Heart right ventricle (tissue), 16 donors: Measurements from ENCODE around the gene HLA-G. TPM values are rescaled to one million over a fixed set of nuclear protein-coding genes. Genes with fewer than 3 reads are reported as not detected.

Source experiments
- ATAC-seq, 8 donors: fragments of 200-7000 bp; cut with Tn5 transposase; one replicate each; pipeline ENCODE4 v1.9.1; 2020; ENCODE audit warnings: mild to moderate bottlenecking in 8 of 8, moderate library complexity in 8 of 8, moderate number of reproducible peaks in 1 of 8
- DNase-seq, 2 donors: peaks; one replicate each; pipeline ENCODE4 v3.0.0-alpha.2; 2020
- H3K27ac ChIP-seq, 10 donors: fragments of 200-600 bp; sonication (generic) in 2 of 10; one replicate each; pipeline versions ENCODE4 v1.5.0 to v1.8.0; 2020 to 2022; ENCODE audit warnings: mild to moderate bottlenecking in 3 of 10
- H3K27me3 ChIP-seq, 7 donors: fragments of 200-600 bp; one replicate each; pipeline ENCODE4 v1.8.0; 2021 to 2022; ENCODE audit warnings: mild to moderate bottlenecking in 2 of 7
- H3K36me3 ChIP-seq, 9 donors: fragments of 200-600 bp; sonication (generic) in 1 of 9; one replicate each; pipeline versions ENCODE4 v1.5.0 to v1.8.0; 2020 to 2022; ENCODE audit warnings: mild to moderate bottlenecking in 2 of 9
- H3K4me1 ChIP-seq, 9 donors: fragments of 200-600 bp; sonication (generic) in 1 of 9; one replicate each; pipeline versions ENCODE4 v1.5.0 to v1.8.0; 2020 to 2022; ENCODE audit warnings: mild to moderate bottlenecking in 4 of 9
- H3K4me3 ChIP-seq, 10 donors: fragments of 200-600 bp; sonication (generic) in 2 of 10; one replicate each; pipeline versions ENCODE4 v1.5.0 to v1.8.0; 2020 to 2022; ENCODE audit warnings: mild to moderate bottlenecking in 7 of 10, moderate library complexity in 2 of 10
- H3K9me3 ChIP-seq, 11 donors: fragments of 200-600 bp in 10 of 11; sonication (generic) in 2 of 11; one replicate each; pipeline versions ENCODE4 v1.5.0 to v1.8.0; 2013 to 2022; ENCODE audit warnings: mild to moderate bottlenecking in 2 of 11, control low read depth in 1 of 11, moderate library complexity in 1 of 11
- WGBS, 2 donors: extraction: QIAGEN DNeasy Blood & Tissue Kit; methylation state at CpG; one replicate each; pipeline ENCODE4 v1.1.7; 2013; ENCODE audit warnings: inconsistent platforms in 1 of 2; 5-methylcytosine and 5-hydroxymethylcytosine counted together
- intact Hi-C, 10 donors: fragments of 100-400 bp; cut with DNase I; formaldehyde crosslinking; loops; one replicate each; pipeline versions ENCODE4 v1.11.1 to v1.14.2; 2022
- polyA plus RNA-seq, 2 donors: library from polyadenylated mRNA; stranded (reverse); fragments of 200-250 nt; gene quantifications; one replicate each; pipeline ENCODE4 v1.2.3, GENCODE V29; 2013
- total RNA-seq, 10 donors: library from RNA; stranded (reverse); fragmentation: NEBNext Ultra II Directional in 3 of 10; extraction: Animal tissue kit (Norgen Biotek cat#: 25700) in 3 of 10; gene quantifications; one replicate each; pipeline versions ENCODE4 v1.2.1 to v1.2.4, GENCODE V29; 2021 to 2023
- TF ChIP-seq, protein P1 (sequence below), 9 donors: fragments of 200-600 bp; sonication (generic) in 2 of 9; IDR thresholded peaks; one replicate each; pipeline versions ENCODE4 v1.5.0 to v1.8.0; 2021 to 2022; ENCODE audit warnings: antibody characterized with exemption in 9 of 9, mild to moderate bottlenecking in 5 of 9, moderate library complexity in 1 of 9
- donor health status: Arrhythmogenic right ventricular cardiomyopathy.
- donor health status: ischemic (EF 13 %, LVEDD 7.1; RV severe dilation, severe dysfunction).
- donor health status: healthy with polysubstance abuse.
- donor health status: DM: no; HTN: yes; CAD: no.
- donor health status: DM: no; HTN: no; CAD: no.
- donor health status: ischemic (EF 25% LVEDD 6.9; RV normal size, moderate dysfunction).
- donor health status: ischemic (EF 25% LVEDD 5.7; RV mildly dilated, moderate dysfunction).
- donor health status: healthy.
- donor health status: DM: yes; HTN: yes; CAD: no.
- donor health status: Ischemic cardiomyopathy.
- donor health status: ischemic (EF 35%, LVEDD 5.7; RV mildly dilated, moderate dysfunction).
- donor health status: nonischemic (EF 11% LVEDD 7.7; RV severe dilation, severe dysfunction).
- donor health status: DM: yes; HTN: yes; CAD: no.
- donor health status: PGD.
- donor health status: ischemic (EF 29% LVEDD 5.4; RV normal size, mild dysfunction).
- donor health status: nonischemic (EF 23%, LVEDD 6.1; RV moderate dilation, normal function).

The HLA-G gene
- total and polyA plus RNA-seq, 12 donors, result 0.13 to 0.77 (median 0.55) TPM; not detected in 8

DNA sequence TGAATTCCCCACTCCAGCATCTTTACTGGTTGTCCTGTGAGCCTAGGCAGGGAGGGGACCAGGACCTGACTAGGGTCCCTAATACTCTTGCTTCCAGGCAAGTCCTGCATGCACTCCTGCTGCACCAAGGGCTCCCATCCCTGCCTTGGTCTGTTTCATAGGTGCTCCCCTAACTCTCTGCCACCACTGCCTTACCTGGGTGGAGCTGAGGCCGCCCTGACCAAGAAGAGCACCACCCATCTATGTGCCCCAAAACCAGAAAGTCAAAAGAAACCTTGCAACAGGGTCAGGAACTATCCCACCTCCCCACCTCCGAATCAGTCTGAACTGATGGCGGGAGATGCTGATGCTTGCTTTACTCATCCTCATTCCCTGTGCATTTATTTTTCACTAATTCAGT, 23.6 kb downstream of the HLA-G start:
- intact Hi-C loops, result loop anchor here in 2 of 10 donors (5.0 to 10.0 kb wide), 2 partner anchors 274 to 281 kb away; no protein-coding TSS in a partner anchor
- Histone ChIP-seq H3K27ac (no peak overlapping the region), H3K36me3 (no peaks in the 10 kb centered on the region), H3K4me3 (no peak overlapping the region), H3K9me3 (no peaks in the 10 kb centered on the region), H3K27me3 (peaks cover 0 to 80% (median 56%) of the 10 kb centered on the region in 7 donors), H3K4me1 (peaks cover 0 to 14% (median 4%) of the 10 kb centered on the region in 9 donors)
- 72 to 92% methylated on average over 3 of the region's 3 CpGs for WGBS, 2 donors
- TF ChIP-seq, protein P1, sequence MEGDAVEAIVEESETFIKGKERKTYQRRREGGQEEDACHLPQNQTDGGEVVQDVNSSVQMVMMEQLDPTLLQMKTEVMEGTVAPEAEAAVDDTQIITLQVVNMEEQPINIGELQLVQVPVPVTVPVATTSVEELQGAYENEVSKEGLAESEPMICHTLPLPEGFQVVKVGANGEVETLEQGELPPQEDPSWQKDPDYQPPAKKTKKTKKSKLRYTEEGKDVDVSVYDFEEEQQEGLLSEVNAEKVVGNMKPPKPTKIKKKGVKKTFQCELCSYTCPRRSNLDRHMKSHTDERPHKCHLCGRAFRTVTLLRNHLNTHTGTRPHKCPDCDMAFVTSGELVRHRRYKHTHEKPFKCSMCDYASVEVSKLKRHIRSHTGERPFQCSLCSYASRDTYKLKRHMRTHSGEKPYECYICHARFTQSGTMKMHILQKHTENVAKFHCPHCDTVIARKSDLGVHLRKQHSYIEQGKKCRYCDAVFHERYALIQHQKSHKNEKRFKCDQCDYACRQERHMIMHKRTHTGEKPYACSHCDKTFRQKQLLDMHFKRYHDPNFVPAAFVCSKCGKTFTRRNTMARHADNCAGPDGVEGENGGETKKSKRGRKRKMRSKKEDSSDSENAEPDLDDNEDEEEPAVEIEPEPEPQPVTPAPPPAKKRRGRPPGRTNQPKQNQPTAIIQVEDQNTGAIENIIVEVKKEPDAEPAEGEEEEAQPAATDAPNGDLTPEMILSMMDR (IDR thresholded peaks at IDR 0.05), result no peak
- no peak for ATAC-seq
- DNase-seq, result no peak

DNA sequence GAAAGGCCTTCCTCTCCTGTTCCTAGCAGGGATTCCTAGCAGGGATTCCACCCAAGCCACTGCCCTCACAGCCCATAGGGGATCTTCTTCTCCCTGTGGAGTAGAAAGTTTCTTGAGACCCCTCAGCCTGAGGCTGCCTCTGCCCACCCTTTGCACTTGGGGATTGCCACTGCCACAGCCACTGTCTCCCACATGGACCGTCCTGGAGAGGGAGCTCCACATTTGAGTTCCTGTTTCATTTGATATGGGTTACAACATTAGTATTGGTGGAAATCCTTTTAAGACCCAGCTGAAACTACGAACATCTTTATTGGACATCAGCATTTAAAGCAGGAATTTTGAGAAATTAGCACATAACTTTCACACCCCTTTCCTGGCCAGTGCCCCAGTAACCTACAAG, 25.6 kb downstream of the HLA-G start:
- Histone ChIP-seq H3K36me3 (no peaks in the 10 kb centered on the region), H3K27me3 (peaks cover 0 to 75% (median 40%) of the 10 kb centered on the region in 7 donors), H3K9me3 (no peaks in the 10 kb centered on the region), H3K4me3 (no peak overlapping the region), H3K4me1 (peaks cover 0 to 9% (median 0%) of the 10 kb centered on the region in 9 donors), H3K27ac (no peak overlapping the region)
- no peak for DNase-seq
- TF ChIP-seq, protein P1 (IDR thresholded peaks at IDR 0.05), result peak in 6 of 9 donors; percentile 10 to 32 (median 13)
- intact Hi-C loops, result loop anchor here in 2 of 10 donors (5.0 to 10.0 kb wide), 2 partner anchors 272 to 279 kb away; no protein-coding TSS in a partner anchor
- no peak for ATAC-seq
- WGBS, 2 donors, result 36 to 50% methylated on average over 2 of the region's 2 CpGs

DNA sequence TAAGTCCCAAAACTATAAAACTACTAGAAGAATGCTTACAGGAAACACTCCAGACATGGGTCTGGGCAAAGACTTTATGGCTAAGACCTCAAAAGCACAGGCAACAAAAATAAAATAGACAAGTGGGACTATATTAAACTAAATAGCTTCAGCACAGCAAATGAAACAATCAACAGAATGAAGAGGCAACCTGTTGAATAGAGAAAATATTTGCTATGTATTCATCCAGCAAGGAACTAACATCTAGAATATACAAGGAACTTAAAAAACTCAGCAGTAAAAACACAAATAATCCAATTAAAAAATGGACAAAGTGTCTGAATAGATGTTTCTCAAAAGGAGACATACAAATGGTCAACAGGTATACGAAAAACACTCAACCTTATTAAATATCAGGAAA, 30.4 kb downstream of the HLA-G start:
- Histone ChIP-seq H3K27me3 (peaks cover 0 to 46% (median 12%) of the 10 kb centered on the region in 7 donors), H3K4me3 (no peak overlapping the region), H3K27ac (no peak overlapping the region), H3K36me3 (no peaks in the 10 kb centered on the region), H3K9me3 (no peaks in the 10 kb centered on the region), H3K4me1 (no peaks in the 10 kb centered on the region)
- intact Hi-C loops, result loop anchor here in 1 of 10 donors (10.0 kb wide), 1 partner anchor 267 kb away; no protein-coding TSS in a partner anchor
- 37 to 70% methylated on average over 1 of the region's 1 CpG for WGBS, 2 donors
- TF ChIP-seq, protein P1 (IDR thresholded peaks at IDR 0.05), result no peak
- ATAC-seq (no peak), DNase-seq (no peak)

DNA sequence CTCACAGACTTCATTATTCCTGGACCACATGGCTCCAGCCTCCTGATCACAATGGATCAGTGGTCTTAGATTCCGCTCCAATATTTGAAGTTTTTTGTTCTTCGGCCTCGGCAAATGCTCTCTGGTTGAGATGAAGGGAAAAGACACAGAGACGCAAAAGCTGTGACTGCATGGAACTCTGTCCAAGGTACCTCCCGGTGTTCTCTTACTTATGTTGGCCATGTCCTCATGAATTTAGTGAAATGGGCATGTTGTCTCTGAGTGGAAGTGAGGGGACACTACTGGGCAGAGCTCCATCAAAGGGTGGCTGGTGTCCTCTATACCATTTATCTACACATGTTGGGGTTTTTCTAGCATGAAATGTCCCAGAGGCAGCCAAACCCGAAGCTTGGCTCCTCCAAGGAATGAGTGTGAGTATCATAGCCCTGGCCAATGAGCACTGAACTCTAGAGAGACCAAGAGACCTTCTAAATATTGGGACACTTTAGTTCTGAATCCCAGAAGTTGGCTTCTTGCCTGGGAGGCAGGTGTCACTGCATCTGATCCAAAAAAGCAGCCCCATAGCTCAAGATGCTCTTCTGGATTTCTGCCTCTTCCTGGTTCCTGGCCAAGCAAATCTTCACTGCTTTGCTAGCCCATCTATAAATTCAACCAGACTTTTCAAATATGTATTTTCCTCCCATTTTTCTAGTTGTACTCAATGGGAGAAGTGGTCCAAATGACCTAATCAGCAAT, 34.1 kb downstream of the HLA-G start:
- H3K27ac ChIP-seq, result no peak overlapping the region
- H3K9me3 ChIP-seq, result no peaks in the 10 kb centered on the region
- H3K36me3 ChIP-seq, result no peaks in the 10 kb centered on the region
- no peak for ATAC-seq
- no peak overlapping the region for H3K4me3 ChIP-seq
- H3K4me1 ChIP-seq, result no peaks in the 10 kb centered on the region
- DNase-seq, result no peak
- TF ChIP-seq, protein P1 (IDR thresholded peaks at IDR 0.05), result no peak
- H3K27me3 ChIP-seq, result peaks cover 0 to 47% (median 35%) of the 10 kb centered on the region in 7 donors
- intact Hi-C loops, result loop anchor here in 3 of 10 donors (2.0 to 10.0 kb wide), 3 partner anchors 53 to 56 kb away; no protein-coding TSS in a partner anchor
- 69 to 79% methylated on average over 6 of the region's 6 CpGs for WGBS, 2 donors
